A673 (cell line): Measurements from ENCODE around the gene PDCD7. TPM values are rescaled to one million over a fixed set of nuclear protein-coding genes. Genes with fewer than 3 reads are reported as not detected.
"Not testable (repeated sequence)": the region's sequence is repeated elsewhere in the genome, so short reads cannot be mapped to it uniquely, and the experiment has no call there.

Source experiments
- BruUV-seq: library from RNA; stranded (reverse); fragments of 400-500 nt; replicated peaks from 2 replicates; lab custom pipeline; 2021; lab: Mats Ljungman, UMichigan
- CTCF ChIA-PET: fragments of 300-600 bp; sonication (Branson Sonifier 250); formaldehyde crosslinking; loops from one replicate; lab custom pipeline; 2022; ENCODE audit warnings: antibody characterized with exemption; lab: Charles Lee
- POLR2A ChIA-PET: fragments of 300-600 bp; sonication (Branson Sonifier 250); formaldehyde crosslinking; loops from one replicate; lab custom pipeline; 2022; ENCODE audit warnings: antibody characterized with exemption; ENCODE audit not compliant: low non-redundant PET; lab: Charles Lee
- DNase-seq: peaks from one replicate; pipeline ENCODE4 v3.0.0-alpha.2; 2015; ENCODE audit warnings: low spot score
- H3K27ac ChIP-seq: fragments of 200-600 bp; sonication (generic); 2 replicates; pipeline ENCODE4 v1.5.1; 2016; ENCODE audit warnings: mixed run types, low read depth, mild to moderate bottlenecking, mixed read lengths, antibody characterized with exemption, low read length; ENCODE audit not compliant: poor library complexity, severe bottlenecking
- H3K27me3 ChIP-seq: fragments of 200-600 bp; sonication (generic); replicated peaks from 2 replicates; pipeline ENCODE4 v1.6.1; 2017; ENCODE audit warnings: mixed run types, low read depth, mild to moderate bottlenecking, mixed read lengths, antibody characterized with exemption, low read length; ENCODE audit not compliant: insufficient read depth, poor library complexity
- H3K36me3 ChIP-seq: fragments of 200-600 bp; sonication (generic); 2 replicates; pipeline ENCODE4 v1.6.1; 2016; ENCODE audit warnings: mixed run types, mild to moderate bottlenecking, mixed read lengths, antibody characterized with exemption, low read length; ENCODE audit not compliant: insufficient read depth, poor library complexity, severe bottlenecking
- H3K4me1 ChIP-seq: fragments of 200-600 bp; sonication (generic); 2 replicates; pipeline ENCODE4 v1.6.1; 2017; ENCODE audit warnings: mixed run types, mild to moderate bottlenecking, mixed read lengths, antibody characterized with exemption, low read length; ENCODE audit not compliant: insufficient read depth, poor library complexity, severe bottlenecking
- H3K4me3 ChIP-seq: fragments of 200-600 bp; sonication (generic); 2 replicates; pipeline ENCODE4 v1.5.1; 2016; ENCODE audit warnings: low read depth, mixed run types, mild to moderate bottlenecking, mixed read lengths, low read length; ENCODE audit not compliant: poor library complexity, severe bottlenecking
- H3K9me3 ChIP-seq: fragments of 200-600 bp; sonication (generic); 2 replicates; pipeline ENCODE4 v1.6.1; 2016; ENCODE audit warnings: mixed run types, low read depth, mild to moderate bottlenecking, mixed read lengths, antibody characterized with exemption, low read length; ENCODE audit not compliant: poor library complexity, severe bottlenecking
- EZH2 ChIP-seq: fragments of 200-600 bp; sonication (generic); IDR thresholded peaks from 2 replicates; pipeline ENCODE4 v1.6.1; 2017; ENCODE audit warnings: borderline replicate concordance, low read depth, mild to moderate bottlenecking, mixed read lengths, antibody characterized with exemption, low read length; ENCODE audit not compliant: poor library complexity, severe bottlenecking
- intact Hi-C: fragments of 100-400 bp; cut with micrococcal nuclease; formaldehyde crosslinking; loops from one replicate; pipeline ENCODE4 v1.10.0; 2022; ENCODE audit not compliant: unreplicated experiment
- total RNA-seq: library from RNA; stranded (reverse); gene quantifications from 2 replicates; pipeline ENCODE4 v1.2.3, GENCODE V29; 2021
- TF ChIP-seq, protein P1 (sequence below): fragments of 300-800, 200-600 bp; sonication (generic); conservative IDR thresholded peaks from 2 replicates; pipeline ENCODE4 v1.5.1; 2017; ENCODE audit warnings: low read depth, mild to moderate bottlenecking, antibody characterized with exemption, low read length, moderate library complexity, mixed read lengths

Gene PDCD7
- total RNA-seq, 1 experiment from 2014 or later, result 39.1 TPM

DNA sequence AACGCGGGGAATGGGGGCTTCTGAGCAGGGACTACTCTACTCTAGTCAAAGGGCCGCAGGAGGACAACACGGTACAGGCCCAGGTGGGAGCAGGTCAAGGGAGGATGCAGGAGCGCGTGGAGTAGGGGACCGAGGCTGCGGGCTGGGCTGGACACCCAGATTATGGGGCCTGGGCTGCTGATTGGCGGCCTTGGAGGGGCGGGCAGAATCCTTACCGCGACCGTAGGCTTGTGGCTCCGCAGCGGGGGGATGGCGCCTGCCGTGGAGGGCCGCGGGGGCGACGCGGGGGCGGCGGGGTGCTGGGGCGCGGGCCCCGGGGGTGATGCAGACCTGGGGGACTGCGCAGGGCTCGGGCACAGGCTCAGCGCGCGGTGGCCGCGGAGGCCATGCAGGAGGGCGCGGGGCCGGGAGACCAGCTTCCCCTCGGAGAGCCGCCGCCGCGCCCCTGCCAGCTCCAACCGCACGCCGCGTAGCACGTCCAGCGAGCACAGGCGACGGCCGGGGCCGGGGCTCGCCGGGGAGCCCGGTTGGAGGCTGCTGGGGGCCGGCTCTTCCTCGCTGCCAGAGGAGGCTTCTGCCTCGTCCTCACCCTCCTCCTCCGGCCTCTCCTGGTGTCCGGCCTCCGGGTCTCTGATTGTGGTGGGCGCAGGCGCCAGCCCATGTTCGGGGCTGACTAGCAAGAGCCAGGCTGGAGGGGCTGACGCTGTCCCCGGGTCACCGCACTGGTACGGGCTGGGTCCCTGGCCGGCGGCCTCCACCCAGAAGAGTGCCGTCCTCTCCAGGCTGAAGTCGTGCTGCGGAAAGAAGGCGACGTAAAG is 31.5 kb downstream of the PDCD7 start:
- H3K27ac ChIP-seq, result no peak overlapping the region
- no peak overlapping the region for H3K4me3 ChIP-seq
- intact Hi-C loops, result loop anchor here (1.0 kb wide), 2 partner anchors 48 to 69 kb away; no protein-coding TSS in a partner anchor
- H3K4me1 ChIP-seq, result no peaks in the 10 kb centered on the region
- no peaks in the 10 kb centered on the region for H3K9me3 ChIP-seq
- no peak for TF ChIP-seq EZH2
- TF ChIP-seq, protein P1, sequence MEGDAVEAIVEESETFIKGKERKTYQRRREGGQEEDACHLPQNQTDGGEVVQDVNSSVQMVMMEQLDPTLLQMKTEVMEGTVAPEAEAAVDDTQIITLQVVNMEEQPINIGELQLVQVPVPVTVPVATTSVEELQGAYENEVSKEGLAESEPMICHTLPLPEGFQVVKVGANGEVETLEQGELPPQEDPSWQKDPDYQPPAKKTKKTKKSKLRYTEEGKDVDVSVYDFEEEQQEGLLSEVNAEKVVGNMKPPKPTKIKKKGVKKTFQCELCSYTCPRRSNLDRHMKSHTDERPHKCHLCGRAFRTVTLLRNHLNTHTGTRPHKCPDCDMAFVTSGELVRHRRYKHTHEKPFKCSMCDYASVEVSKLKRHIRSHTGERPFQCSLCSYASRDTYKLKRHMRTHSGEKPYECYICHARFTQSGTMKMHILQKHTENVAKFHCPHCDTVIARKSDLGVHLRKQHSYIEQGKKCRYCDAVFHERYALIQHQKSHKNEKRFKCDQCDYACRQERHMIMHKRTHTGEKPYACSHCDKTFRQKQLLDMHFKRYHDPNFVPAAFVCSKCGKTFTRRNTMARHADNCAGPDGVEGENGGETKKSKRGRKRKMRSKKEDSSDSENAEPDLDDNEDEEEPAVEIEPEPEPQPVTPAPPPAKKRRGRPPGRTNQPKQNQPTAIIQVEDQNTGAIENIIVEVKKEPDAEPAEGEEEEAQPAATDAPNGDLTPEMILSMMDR, result peak; percentile 9; the same call in 1 of the 2 replicates
- H3K36me3 ChIP-seq, result peaks cover 5% of the 10 kb centered on the region
- no peaks in the 10 kb centered on the region for H3K27me3 ChIP-seq
- no peak for DNase-seq
- ChIA-PET POLR2A (no interaction called here), CTCF (interaction anchor here (0.6 to 1.7 kb wide), 13 partner anchors 9 to 75 kb away, joined by 3 to 12 read pairs (median 5); no protein-coding TSS in a partner anchor)
- BruUV-seq, result no TSS peak

- peaks cover 5% of the 10 kb centered on the region for H3K36me3 ChIP-seq
- intact Hi-C loops, result loop anchor here (1.0 kb wide), 2 partner anchors 47 to 68 kb away; no protein-coding TSS in a partner anchor
- BruUV-seq, result no TSS peak
- CTCF ChIA-PET, result interaction anchor here (0.6 to 1.7 kb wide), 12 partner anchors 9 to 75 kb away, joined by 3 to 12 read pairs (median 4); no protein-coding TSS in a partner anchor
- TF ChIP-seq, protein P1, result peak; percentile 96
- no peak for TF ChIP-seq EZH2
- H3K4me3 ChIP-seq, result no peak overlapping the region
- H3K9me3 ChIP-seq, result no peaks in the 10 kb centered on the region
- no peaks in the 10 kb centered on the region for H3K4me1 ChIP-seq
- H3K27ac ChIP-seq, result no peak overlapping the region
- DNase-seq, result peak; percentile 80
- POLR2A ChIA-PET, result no interaction called here
- H3K27me3 ChIP-seq, result no peaks in the 10 kb centered on the region
These were observed 32.2 kb downstream of the PDCD7 start for GRCh38 chr15:65101411-65101890.

GRCh38 chr15:65100442-65100841 is 33.2 kb downstream of the PDCD7 start:
- Histone ChIP-seq H3K4me3 (no peak overlapping the region), H3K27ac (no peak overlapping the region), H3K9me3 (no peaks in the 10 kb centered on the region), H3K27me3 (no peaks in the 10 kb centered on the region), H3K36me3 (peaks cover 5% of the 10 kb centered on the region), H3K4me1 (no peaks in the 10 kb centered on the region)
- ChIA-PET POLR2A (no interaction called here), CTCF (no interaction called here)
- DNase-seq, result no peak
- no TSS peak for BruUV-seq
- intact Hi-C loops, result no loop called here
- TF ChIP-seq, protein P1, result no peak
- TF ChIP-seq EZH2, result no peak

DNA sequence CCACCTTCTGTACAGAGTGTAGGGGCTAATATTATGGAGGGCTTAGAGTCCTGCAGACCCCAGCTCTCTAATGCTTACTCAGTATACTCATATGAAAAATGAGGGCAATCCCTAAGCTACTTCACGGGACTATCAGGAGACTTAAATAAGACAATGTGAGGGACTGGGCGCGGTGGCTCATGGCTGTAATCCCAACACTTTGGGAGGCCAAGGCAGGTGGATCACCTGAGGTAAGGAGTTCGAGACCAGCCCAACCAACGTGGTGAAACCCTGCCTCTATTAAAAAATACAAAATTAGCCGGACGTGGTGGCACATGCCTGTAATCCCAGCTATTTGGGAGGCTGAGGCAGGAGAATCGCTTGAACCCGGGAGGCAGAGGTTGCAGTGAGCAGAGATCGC is 33.8 kb downstream of the PDCD7 start:
- intact Hi-C loops, H3K27ac ChIP-seq, H3K4me1 ChIP-seq, BruUV-seq, CTCF ChIA-PET, POLR2A ChIA-PET, H3K4me3 ChIP-seq, H3K9me3 ChIP-seq, H3K36me3 ChIP-seq, H3K27me3 ChIP-seq, DNase-seq: not testable (repeated sequence)
